ENCODE data around the gene RPL26.

The RPL26 gene

GRCh38 chr17:8339540-8339939 is 43.5 kb downstream of the RPL26 start, which contains the start of gene ODF4:
Gene ODF4, plus strand, starts transcription at chr17:8339840. Its CDS starts 212 bp downstream, at chr17:8340052.
- TF ChIP-seq POLR2A (IDR thresholded peaks at IDR 0.05; ENCODE audit: low read length) (no peak), GATA1 (IDR thresholded peaks at IDR 0.05; ENCODE audit: low read depth, low read length) (no peak)
- no peak for DNase-seq

DNA sequence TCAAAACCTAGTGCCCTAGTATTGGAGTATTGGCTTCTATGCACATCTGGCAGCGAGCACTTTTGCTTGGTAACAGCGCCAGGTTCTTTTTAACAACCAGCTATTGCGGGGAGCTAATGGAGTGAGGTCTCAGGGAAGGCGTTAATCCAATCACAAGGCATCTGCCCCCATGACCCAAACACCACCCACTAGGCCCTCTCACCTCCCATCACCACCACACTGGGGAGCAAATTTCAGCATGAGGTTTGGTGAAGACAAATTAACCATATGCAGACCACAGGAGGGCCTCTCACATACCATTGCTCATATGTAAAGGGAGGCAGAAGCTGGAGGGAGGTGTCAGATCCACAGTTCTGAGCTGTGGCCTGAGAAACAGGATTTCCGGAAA is 44.2 kb downstream of the RPL26 start:
- no peak for DNase-seq
- TF ChIP-seq POLR2A (IDR thresholded peaks at IDR 0.05; ENCODE audit: low read length): no peak
- no peak for TF ChIP-seq GATA1 (IDR thresholded peaks at IDR 0.05; ENCODE audit: low read depth, low read length)

DNA sequence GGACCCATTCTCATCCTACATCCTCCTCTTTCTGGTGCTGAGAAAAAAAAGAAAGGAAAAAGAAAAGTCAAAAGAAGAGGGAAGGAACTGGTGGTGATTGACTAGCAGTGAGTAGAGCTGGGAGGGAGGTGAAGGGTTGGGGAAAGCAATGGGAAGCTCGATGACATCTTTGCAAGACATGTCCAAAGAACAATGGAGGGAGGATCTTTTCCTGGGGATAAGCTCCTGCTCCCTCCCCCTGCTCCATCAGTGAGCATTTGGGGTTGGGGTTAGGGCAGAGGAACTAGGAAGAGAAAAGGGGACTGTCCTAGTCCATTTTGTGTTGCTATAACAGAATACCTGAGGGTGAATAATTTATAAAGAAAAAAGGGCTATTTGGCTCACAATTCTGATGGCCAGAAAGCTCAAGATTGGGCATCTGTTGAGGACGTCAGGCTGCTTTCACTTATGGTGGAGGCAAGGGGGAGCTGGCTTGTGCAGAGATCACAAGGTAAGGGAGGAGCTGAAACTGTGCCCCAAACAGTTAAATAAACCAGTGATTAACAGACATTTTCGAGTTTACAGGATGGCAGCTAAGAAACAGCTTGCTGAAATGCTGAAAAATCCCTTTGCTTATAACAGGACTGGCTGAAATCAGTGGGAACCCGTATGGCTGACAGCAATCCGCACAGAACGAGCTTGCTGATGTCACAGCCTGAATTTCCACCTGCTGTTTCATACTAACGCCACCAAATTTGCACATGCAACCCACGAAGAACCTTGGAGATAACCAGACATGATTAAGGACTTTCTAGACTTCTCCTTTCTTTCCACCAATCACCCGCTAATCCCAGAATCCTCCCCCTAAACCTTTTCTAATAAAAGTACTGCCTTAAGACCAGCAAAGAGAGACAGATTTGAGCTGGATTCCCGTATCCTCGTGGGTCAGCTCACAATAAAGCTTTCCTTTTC is 44.9 kb downstream of the RPL26 start:
- DNase-seq: peak in 1 of 2 experiments; percentile 17
- no peak for TF ChIP-seq GATA1 (IDR thresholded peaks at IDR 0.05; ENCODE audit: low read depth, low read length)

DNA sequence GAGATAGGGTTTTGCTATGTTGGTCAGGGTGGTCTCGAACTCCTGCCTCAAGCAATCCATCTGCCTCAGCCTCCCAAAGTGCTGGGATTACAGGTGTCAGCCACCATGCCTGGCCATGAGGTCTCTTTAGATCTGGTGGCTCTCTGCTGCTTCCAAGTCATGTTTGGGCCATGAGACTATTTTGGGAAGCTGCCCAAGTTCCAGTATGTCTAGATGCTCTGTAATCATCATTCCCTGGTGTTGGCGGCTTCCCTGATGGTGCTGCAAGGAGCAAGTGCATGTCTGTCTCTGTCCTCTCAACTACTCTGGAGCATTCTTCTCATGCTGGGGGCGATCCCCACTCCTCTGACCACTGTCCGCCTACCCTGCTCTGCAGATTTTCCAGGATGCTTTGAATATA is 49.7 kb downstream of the RPL26 start:
- no peak for TF ChIP-seq POLR2A (IDR thresholded peaks at IDR 0.05; ENCODE audit: low read length)
- TF ChIP-seq GATA1 (IDR thresholded peaks at IDR 0.05; ENCODE audit: low read depth, low read length): no peak
- no peak for DNase-seq

GRCh38 chr17:8332688-8333087 is 50.3 kb downstream of the RPL26 start:
- TF ChIP-seq POLR2A (IDR thresholded peaks at IDR 0.05; ENCODE audit: low read length): no peak
- TF ChIP-seq GATA1 (IDR thresholded peaks at IDR 0.05; ENCODE audit: low read depth, low read length): no peak

DNA sequence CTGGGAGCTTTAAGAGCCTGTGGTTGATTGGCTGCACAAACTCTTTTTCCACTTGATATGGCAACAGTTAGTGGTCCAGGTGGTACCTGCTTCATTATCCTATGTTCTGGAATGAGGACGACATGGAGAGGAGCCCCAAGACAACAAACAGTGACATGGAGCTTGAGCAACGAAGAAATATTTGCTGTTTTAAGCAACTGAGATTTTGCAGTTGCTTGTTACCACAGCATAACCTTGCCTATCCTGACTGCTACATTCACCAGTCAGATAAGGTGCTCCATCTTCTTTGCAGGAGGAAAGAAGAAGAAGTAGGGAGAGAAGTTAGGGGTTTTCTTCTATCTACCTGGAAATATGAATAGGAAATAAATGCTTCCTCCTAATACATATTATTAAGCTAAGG is 50.9 kb downstream of the RPL26 start:
- TF ChIP-seq GATA1 (IDR thresholded peaks at IDR 0.05; ENCODE audit: low read depth, low read length): no peak
- DNase-seq: no peak

More at GRCh38 chr17:8332688-8333087, 50.3 kb downstream of the RPL26 start:
- no peak for DNase-seq

Measured in erythroblast (primary cell).